GM18517 (cell line): ENCODE measurements around the gene SNX14.

ENCODE experiments used
- ATAC-seq: cut with Tn5 transposase; IDR thresholded peaks from one replicate; pipeline ENCODE4 v1.9.1; 2021; ENCODE audit warnings: mild to moderate bottlenecking, moderate library complexity; ENCODE audit not compliant: unreplicated experiment

SNX14 gene

GRCh38 chr6:85465762-85466161 is 127.9 kb downstream of the SNX14 start:
- peak; percentile 37 for ATAC-seq

- no peak for ATAC-seq
These were observed 128.9 kb downstream of the SNX14 start for GRCh38 chr6:85464722-85465150.

- no peak for ATAC-seq
These were observed 129.4 kb downstream of the SNX14 start for GRCh38 chr6:85464260-85464644.

GRCh38 chr6:85463621-85464259 is 129.9 kb downstream of the SNX14 start:
- no peak for ATAC-seq

- ATAC-seq, result no peak
These were observed 131.0 kb downstream of the SNX14 start for GRCh38 chr6:85462673-85463072.

GRCh38 chr6:85461798-85462170 is 131.9 kb downstream of the SNX14 start:
- no peak for ATAC-seq

GRCh38 chr6:85460921-85461797 is 132.5 kb downstream of the SNX14 start:
- peak; percentile 85 for ATAC-seq

GRCh38 chr6:85460154-85460920 is 133.3 kb downstream of the SNX14 start:
- ATAC-seq, result peak; percentile 30

- no peak for ATAC-seq
These were observed 134.3 kb downstream of the SNX14 start for GRCh38 chr6:85459224-85459901.

GRCh38 chr6:85458782-85459181 is 134.9 kb downstream of the SNX14 start:
- ATAC-seq, result no peak

GRCh38 chr6:85458184-85458583 is 135.5 kb downstream of the SNX14 start:
- no peak for ATAC-seq

- ATAC-seq, result no peak
These were observed 136.9 kb downstream of the SNX14 start for GRCh38 chr6:85456782-85457181.
